GM11168 (cell line): ENCODE data around the gene KANSL1L.

Experiments used
- in situ Hi-C: fragments of 300-500 bp; cut with MboI; formaldehyde crosslinking; loops from one replicate; pipeline ENCODE4 v1.12.0; 2022; ENCODE audit warnings: low sequenced_read_pairs; ENCODE audit not compliant: unreplicated experiment

The KANSL1L gene

GRCh38 chr2:210086930-210087329, 84.3 kb downstream of the KANSL1L start:
- in situ Hi-C loops, result loop anchor here (5.0 kb wide), 1 partner anchor 110 kb away; no protein-coding TSS in a partner anchor

- in situ Hi-C loops, result loop anchor here (5.0 kb wide), 1 partner anchor 111 kb away; no protein-coding TSS in a partner anchor
Observed at GRCh38 chr2:210086292-210086691, 84.9 kb downstream of the KANSL1L start.

GRCh38 chr2:210072922-210073509, 98.2 kb downstream of the KANSL1L start:
- in situ Hi-C loops, result no loop called here

- in situ Hi-C loops, result no loop called here
Observed at GRCh38 chr2:210072493-210072892, 98.7 kb downstream of the KANSL1L start.

- in situ Hi-C loops, result no loop called here
Observed at GRCh38 chr2:210063306-210063705, 107.9 kb downstream of the KANSL1L start.

GRCh38 chr2:210055825-210056224, 115.4 kb downstream of the KANSL1L start:
- in situ Hi-C loops, result no loop called here

GRCh38 chr2:210054696-210055095, 116.5 kb downstream of the KANSL1L start:
- in situ Hi-C loops, result no loop called here

GRCh38 chr2:210050885-210051284, 120.3 kb downstream of the KANSL1L start:
- in situ Hi-C loops, result no loop called here

- in situ Hi-C loops, result no loop called here
Observed at GRCh38 chr2:210049831-210050230, 121.4 kb downstream of the KANSL1L start.

GRCh38 chr2:210046851-210047500, 124.2 kb downstream of the KANSL1L start:
- in situ Hi-C loops, result no loop called here

- in situ Hi-C loops, result no loop called here
Observed at GRCh38 chr2:210038078-210038477, 133.1 kb downstream of the KANSL1L start.

GRCh38 chr2:210035679-210036078, 135.5 kb downstream of the KANSL1L start:
- in situ Hi-C loops, result no loop called here

- in situ Hi-C loops, result no loop called here
Observed at GRCh38 chr2:210034087-210034683, 137.0 kb downstream of the KANSL1L start.

- in situ Hi-C loops, result no loop called here
Observed at GRCh38 chr2:210028178-210028577, 143.0 kb downstream of the KANSL1L start.

GRCh38 chr2:210027608-210028007, 143.6 kb downstream of the KANSL1L start:
- in situ Hi-C loops, result no loop called here

GRCh38 chr2:210022824-210023223, 148.4 kb downstream of the KANSL1L start:
- in situ Hi-C loops, result no loop called here

- in situ Hi-C loops, result no loop called here
Observed at GRCh38 chr2:210020138-210020537, 151.1 kb downstream of the KANSL1L start.

GRCh38 chr2:210009896-210010295, 161.3 kb downstream of the KANSL1L start:
- in situ Hi-C loops, result no loop called here

GRCh38 chr2:210009126-210009525, 162.1 kb downstream of the KANSL1L start:
- in situ Hi-C loops, result no loop called here

GRCh38 chr2:210007895-210008294, 163.3 kb downstream of the KANSL1L start:
- in situ Hi-C loops, result no loop called here

- in situ Hi-C loops, result no loop called here
Observed at GRCh38 chr2:210004881-210005280, 166.3 kb downstream of the KANSL1L start.

GRCh38 chr2:210003359-210003758, 167.8 kb downstream of the KANSL1L start:
- in situ Hi-C loops, result no loop called here
